HG03342 (cell line): ENCODE measurements around the gene NMT1.

ENCODE experiments used
- ATAC-seq: cut with Tn5 transposase; IDR thresholded peaks from one replicate; pipeline ENCODE4 v1.9.1; 2021; ENCODE audit warnings: mild to moderate bottlenecking, moderate library complexity; ENCODE audit not compliant: unreplicated experiment

Gene NMT1

DNA sequence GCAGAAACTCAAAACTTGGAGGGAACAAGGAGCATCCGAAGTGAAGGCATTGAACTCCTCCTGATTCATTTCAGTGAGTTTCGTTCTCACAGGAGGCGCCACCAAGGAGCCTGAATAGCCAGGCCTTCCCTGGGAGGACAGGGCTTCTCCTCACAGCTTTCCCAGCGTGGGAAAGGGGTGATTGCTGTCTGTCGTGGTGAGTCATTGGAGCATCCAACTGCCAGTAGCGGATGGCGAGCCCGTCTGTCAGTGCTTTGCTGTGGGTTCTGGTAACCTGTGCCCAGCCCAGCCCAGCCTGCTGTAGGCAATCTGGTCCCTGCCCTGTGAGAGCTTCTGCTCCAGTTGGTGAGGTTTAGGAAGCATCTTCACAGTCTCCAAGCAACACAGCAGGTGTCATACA, 42.9 kb downstream of the NMT1 start:
- ATAC-seq = no peak

DNA sequence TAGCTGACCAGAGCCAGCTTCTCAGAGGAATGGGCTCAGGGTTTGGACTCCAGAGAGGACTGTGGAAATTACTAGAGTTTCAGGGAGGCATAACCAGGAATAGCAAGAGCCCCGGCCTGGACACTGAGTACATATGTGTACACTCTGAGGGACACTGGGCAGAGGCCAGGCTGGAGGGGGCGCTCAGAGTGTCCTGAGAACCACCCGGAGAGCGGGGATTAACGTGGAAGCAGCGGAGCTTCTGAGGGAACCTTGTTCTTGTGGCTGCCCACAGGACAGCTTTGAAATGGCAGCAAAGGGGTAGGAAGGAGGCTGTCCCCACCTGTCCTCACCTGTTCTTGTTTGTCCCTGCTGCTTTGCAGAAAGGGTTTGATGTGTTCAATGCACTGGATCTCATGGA, 43.4 kb downstream of the NMT1 start:
- no peak for ATAC-seq

DNA sequence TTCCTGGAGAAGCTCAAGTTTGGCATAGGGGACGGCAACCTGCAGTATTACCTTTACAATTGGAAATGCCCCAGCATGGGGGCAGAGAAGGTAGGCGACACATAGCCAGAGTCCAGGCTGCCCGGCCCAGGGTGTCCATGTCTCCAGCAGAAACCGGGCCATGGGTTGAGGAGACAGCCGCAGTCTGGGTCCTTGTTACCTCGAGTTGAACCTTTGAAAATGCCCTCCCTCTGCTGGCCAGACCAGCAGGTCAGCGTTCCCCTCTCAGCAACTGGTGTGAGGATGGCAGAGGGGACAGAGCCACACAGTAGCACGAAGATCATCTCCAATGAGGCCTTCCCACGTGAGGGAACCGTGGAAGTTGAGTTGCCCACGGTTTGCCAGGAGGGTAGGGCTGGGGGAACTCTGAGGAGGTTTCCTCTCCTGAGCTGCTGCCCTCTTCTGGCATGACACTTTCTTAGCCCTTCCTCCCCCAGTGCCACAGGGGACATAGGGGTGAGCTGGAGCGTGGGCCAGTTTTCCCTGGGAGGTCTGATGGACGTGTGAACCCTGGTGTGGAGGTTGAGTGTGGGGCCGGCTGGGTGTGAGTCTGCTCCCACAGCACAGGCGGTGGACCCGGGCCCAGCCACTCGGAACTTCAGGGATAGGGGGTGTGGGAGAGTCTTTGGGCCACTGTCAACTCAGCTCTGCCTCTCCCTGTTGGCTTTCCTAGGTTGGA, 43.9 kb downstream of the NMT1 start:
- no peak for ATAC-seq

DNA sequence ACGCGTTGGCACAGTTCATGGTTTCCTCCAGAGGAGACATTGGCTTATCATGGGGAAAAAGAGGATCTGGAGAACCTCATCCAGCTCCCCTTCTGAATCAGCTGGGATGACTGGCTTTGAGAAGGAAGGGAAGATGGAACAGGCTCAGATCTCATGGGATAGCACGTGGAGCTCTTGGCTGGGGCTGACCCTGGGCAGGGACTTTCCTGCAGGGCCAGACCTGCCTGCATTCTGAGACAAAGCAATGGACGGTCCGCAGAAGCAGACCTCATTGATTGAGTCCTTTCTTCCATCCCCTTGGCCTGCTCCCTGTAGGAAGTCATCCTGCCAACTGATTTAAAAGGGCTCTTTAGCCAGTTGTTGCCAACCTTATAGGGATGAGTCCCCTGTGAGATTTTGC, 45.0 kb downstream of the NMT1 start:
- ATAC-seq = no peak

DNA sequence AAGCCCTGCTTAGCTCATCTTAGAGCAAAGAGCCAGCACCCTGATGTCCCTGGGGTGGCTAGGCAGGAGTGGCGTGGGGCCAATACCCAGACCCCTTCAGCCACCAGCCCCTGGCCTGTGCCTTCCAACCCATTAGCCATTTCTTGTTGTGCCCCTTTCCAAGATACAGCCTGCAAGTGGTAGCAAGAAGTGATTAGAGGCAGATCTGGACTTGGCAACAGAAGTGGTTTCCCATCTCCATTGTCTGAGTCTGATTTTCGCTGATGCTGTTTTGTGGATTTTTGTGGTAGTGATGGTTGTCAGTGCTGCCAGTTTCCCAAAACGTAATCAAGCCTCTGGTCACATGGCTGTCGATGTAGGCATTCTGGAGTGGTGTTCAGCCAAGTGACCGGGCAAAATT, 45.5 kb downstream of the NMT1 start:
- no peak for ATAC-seq

DNA sequence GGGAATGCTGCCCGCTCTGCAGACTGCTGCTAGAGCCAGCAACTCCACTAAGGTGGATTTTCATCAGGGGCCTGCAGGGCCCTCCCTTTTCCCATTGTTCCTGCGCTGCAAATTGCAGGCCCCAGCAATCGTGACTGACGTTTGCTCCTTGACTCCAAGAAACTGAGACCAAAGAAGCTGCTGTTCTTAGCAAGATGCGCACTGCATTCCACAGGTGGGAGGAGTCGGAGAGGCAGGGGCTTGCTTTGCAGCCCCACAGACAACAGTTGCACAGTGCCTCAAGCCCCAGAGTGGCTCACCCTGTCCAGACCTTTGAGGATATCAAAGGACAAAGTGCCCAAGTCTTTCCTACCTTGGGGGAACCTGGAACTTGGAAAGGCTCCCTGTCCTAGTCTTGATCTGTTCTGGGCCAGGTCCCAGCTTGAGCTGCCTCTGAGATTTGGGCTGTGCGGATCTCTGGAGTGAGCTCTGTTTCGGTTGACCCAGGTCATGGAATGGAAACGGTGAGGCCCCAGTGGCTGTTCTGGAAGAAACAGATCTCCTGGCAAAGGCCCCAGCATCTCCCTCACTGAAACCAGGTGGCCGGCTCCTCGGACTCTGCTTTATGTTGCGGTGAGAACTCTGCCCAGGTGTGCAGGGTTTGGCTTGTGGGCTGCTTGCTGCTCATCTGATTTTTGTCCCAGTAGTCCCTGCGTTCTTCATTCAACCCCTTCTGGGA, 46.3 kb downstream of the NMT1 start:
- ATAC-seq = no peak

GRCh38 chr17:45108051-45108450, 46.9 kb downstream of the NMT1 start:
- no peak for ATAC-seq

- ATAC-seq = no peak
Measured at GRCh38 chr17:45108595-45109521, 47.7 kb downstream of the NMT1 start.

- no peak for ATAC-seq
Measured at GRCh38 chr17:45110676-45111611, 49.8 kb downstream of the NMT1 start.

GRCh38 chr17:45111850-45112249, 50.7 kb downstream of the NMT1 start:
- no peak for ATAC-seq

- no peak for ATAC-seq
Measured at GRCh38 chr17:45112559-45113423, 51.7 kb downstream of the NMT1 start.

- no peak for ATAC-seq
Measured at GRCh38 chr17:45113424-45113754, 52.3 kb downstream of the NMT1 start.

DNA sequence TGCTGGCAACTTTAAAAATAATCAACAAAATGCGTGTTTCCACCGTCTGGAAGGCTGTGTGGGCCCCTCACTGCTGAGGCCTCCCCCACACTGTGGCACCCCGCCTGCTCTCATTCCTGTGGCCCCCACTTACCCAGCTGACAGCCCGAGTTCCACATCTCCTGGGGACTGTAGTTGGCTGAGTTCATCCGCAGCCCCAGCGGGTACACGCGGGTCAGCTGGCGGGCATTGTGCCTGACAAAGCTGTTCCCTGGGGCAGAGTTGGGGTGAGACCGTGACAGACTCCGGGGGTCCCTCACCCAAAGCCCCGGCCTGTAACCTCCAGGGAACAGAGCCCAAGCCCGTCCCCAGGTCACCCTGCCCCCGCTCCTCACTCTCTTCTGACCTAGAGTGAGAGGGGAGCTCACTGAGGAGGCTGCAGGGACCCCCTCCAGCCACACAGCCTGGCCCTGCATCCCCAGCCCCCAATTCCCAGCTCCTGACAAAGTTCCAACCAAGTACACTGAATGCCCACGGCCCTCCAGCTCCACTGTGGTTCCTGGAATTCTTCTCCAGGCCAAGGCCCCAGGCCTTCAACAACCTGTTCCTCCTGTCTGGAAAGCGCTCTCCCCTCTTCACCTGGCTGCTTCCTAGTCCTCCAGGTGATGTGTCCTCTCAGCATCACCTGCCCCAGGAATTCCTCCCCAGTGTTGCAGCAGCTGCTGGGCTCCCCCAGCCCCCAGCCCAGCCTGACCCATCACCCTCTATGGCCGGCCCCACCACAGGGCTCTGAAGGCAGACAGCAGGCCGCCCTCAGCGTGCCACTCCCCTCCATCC, 53.2 kb downstream of the NMT1 start:
- no peak for ATAC-seq

- ATAC-seq = no peak
Measured at GRCh38 chr17:45115015-45115625, 54.0 kb downstream of the NMT1 start.

DNA sequence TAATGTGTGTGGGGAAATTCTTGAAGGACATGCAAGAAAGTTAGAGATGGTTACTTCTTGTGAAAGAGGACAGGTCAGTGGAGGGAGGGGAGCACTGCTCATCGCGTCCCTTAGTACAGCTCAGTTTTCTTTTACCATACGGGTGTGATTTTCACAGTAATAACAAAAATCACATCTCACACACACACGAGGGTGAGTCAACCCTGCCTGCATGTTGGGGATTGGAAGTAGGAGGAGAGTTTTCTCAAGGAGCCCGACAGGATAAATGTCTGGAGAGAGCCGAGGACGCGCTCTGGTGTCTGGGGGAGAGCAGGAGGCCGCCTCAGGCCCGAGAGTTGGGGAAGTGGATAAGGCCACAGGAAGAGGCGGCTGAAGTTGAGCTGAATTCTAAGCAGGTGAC, 54.8 kb downstream of the NMT1 start:
- no peak for ATAC-seq

DNA sequence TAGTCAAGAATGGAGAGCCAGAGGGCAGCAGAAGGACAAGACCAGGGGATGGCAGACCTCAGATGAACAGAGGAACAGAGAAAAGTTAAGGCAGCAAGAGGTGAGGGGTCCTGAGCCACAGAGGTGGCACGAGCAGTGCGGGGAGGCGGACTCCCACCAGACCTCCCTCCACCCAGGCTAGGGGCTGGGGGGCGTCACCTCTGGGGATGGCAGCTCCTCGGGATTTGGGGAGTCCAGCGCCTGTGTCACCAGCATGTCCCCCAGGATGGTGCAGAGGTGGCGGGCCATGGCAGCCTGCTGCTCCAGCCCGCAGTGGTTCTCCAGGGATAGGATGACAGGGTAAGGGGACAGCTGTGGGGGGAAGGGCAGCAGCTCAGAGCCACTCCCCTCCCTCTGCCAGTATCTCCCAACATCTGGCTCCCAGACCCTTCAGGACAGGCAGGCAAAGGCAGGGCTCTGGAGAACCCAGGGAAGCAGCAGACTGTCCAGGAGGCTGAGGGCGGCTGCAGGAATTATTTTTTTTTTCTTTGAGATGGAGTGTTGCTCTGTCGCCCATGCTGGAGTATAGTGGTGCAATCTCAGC, 55.4 kb downstream of the NMT1 start:
- no peak for ATAC-seq

- no peak for ATAC-seq
Measured at GRCh38 chr17:45117334-45117733, 56.2 kb downstream of the NMT1 start.
